D721Med (cell line): ENCODE results near the gene EEFSEC.

Experiments
- DNase-seq: peaks from one replicate; pipeline ENCODE4 v3.0.0; 2011; ENCODE audit warnings: low spot score; ENCODE audit not compliant: insufficient read length
- FAIRE-seq: peaks from 2 replicates; lab custom pipeline; 2011; peaks lifted over from hg19 to GRCh38; lab: Jason Lieb, UNC
- CTCF ChIP-seq: IDR thresholded peaks from 2 replicates; pipeline ENCODE4 v1.5.1; 2012; ENCODE audit warnings: mild to moderate bottlenecking, control low read depth; ENCODE audit not compliant: insufficient read depth; ENCODE audit errors: missing control alignments

Gene EEFSEC

GRCh38 chr3:128263946-128264345, 110.7 kb downstream of the EEFSEC start:
- no peak for DNase-seq
- no peak for FAIRE-seq
- no peak for TF ChIP-seq CTCF

GRCh38 chr3:128266453-128266852, 113.2 kb downstream of the EEFSEC start:
- TF ChIP-seq CTCF, result no peak
- DNase-seq, result no peak
- no peak for FAIRE-seq

- TF ChIP-seq CTCF, result no peak
- DNase-seq, result no peak
- FAIRE-seq, result no peak
Observed at GRCh38 chr3:128267541-128267940, 114.3 kb downstream of the EEFSEC start.

- DNase-seq (no peak), FAIRE-seq (no peak)
- TF ChIP-seq CTCF, result no peak
Observed at GRCh38 chr3:128269006-128269775, 115.9 kb downstream of the EEFSEC start.

GRCh38 chr3:128269796-128270195, 116.5 kb downstream of the EEFSEC start:
- TF ChIP-seq CTCF, result no peak
- FAIRE-seq, result no peak

GRCh38 chr3:128270559-128271492, 117.5 kb downstream of the EEFSEC start:
- no peak for DNase-seq
- TF ChIP-seq CTCF, result no peak
- no peak for FAIRE-seq

More at GRCh38 chr3:128269796-128270195, 116.5 kb downstream of the EEFSEC start:
- no peak for DNase-seq
